ENCODE data around the gene PLSCR4.

The PLSCR4 gene

DNA sequence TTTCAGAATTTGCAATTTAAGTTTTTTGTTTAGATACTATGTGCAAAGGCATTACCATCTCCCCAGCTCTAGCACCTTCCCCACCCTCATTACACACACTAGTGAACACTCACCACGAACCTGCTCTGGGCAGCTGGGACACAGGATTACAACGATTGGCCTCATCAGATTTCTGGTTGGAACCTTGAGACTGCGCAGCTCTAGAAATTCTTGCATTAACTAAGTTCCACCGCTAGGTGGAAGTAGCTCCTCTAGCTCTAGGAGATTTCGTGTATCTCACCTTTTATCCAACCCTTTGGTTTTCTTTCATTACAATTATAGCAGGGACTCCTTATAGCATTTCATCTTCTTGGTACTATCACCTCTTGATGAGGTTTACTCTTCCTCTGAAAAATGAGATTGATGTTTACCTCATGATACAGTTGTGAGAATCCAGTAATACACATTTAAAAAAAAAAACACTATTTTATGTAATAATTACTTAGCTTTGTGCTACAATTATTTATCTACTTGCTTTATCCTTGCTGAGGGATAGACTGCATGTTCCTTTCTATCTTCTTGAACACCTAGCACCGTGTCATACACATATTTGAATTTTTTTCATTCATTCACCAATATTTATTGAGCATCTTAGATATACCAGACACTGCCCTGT, 61.3 kb downstream of the PLSCR4 start:
- no peak for DNase-seq

DNA sequence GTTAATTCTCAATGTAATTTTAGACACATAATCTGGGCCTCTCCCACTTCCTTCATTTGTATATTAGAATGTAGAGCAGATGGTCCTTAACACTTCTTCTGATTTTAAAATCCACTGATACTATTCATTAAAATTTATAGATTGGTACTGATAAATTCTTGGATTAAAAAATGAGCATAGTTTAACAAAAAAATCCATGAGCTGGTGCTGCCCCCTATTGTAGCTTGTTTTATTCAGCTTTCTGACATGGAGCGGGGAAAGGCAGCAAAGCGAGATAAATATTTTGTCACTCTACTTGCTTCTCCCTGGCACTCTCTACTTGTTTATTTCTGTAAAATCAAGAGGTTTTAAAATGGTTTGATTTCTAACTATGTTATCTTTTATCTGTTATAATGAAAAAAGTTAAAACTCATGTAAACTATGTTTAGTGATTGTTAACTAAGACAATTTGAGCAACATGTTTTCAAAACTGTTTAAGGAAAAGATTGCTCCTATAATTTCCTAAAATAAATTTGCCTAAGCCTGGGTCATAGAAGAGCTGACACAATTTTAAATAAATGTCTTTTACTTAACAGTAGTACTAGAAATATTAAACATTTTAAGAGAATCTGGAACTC, 63.5 kb downstream of the PLSCR4 start:
- no peak for DNase-seq

GRCh38 chr3:146184241-146185015, 66.5 kb downstream of the PLSCR4 start:
- DNase-seq: no peak

DNA sequence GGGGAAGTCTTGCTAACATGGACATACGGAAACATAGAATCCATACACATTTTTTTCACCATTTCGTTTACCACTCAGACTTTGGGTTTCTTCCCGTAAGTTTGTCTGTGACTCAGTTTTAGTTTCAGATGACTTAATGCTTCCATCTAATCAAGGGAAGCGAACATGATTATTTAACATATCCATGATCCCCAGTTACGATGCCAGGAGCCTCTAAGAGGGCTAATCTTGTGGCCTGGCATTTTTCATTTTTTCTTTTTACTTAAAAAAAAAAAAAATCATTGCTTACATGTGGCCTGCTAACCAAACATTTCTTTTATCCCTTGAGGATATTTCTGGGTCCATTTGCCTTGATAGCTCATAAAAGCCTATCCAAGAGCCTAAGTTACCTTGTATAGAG, 69.7 kb downstream of the PLSCR4 start:
- no peak for DNase-seq

DNA sequence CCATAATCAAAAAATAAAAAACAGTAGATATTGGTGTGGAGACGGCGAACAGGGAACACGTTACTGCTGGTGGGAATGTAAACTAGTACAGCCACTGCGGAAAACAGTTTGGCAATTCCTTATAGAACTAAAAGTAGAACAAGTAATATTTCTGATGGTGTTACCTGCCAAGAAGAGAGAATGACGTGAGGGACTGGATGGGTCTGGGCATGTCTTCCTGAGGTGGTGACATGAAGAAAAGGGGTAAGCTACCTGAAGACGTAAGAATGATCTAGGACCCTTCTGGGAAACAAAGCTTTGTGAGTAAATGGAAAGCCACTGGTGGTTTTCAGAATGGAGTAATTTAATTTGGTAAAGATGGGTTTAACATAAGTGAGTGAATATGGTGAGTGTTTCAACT, 70.5 kb downstream of the PLSCR4 start:
- no peak for DNase-seq

DNA sequence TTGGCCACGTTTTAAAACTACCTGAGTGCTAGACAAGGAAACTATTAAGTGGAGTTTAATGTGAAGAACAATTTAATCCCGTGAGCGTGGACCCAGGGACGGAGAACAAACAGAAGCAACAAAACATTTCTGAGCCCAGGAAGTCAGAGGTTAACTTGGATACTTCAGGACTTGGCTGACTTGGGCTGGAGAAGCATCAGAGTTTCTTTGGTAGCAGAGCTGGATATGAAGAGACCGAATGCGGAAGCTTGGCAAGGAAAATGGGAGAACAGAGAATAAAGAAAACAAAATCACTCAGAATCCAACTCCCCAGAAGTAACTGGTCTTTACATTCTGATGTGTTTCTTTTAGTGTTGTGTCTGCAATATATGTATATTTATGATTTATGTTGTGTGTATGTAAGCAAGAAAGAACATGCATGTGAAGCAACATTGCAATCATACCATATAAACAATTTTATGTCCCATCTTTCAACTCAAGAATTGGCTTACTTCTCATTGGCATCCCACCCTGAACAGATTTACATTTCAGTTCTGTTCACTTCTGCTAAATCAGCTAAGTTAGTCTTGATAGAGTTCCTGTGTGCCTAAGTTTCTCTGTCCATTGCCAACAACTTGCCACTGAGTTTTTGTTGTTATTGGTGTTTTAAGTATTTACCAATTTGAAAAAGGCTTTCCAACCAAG, 72.8 kb downstream of the PLSCR4 start:
- no peak for DNase-seq

DNA sequence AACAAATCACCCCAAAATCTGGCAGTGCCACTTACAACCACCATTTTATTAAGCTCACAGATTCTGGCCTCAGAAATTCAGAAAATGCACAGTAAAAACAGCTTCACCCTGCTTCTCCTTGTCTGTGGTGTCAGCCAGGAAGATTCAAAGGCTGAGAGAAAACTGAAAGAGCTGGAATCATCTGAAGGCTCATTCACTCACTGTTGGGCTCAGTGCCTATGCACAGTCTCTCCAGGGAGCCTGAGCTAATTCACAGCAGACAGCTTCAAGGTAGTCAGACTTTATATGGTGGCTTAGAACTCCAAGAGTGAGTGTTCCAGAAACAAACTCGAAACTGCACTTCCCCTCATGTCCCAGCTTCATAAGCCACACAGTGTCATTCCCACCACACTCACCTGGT, 73.4 kb downstream of the PLSCR4 start:
- no peak for DNase-seq

GRCh38 chr3:146177072-146177471, 73.8 kb downstream of the PLSCR4 start:
- no peak for DNase-seq

GRCh38 chr3:146172586-146172985, 78.3 kb downstream of the PLSCR4 start:
- DNase-seq: no peak

GRCh38 chr3:146170591-146170990, 80.3 kb downstream of the PLSCR4 start:
- no peak for DNase-seq

GRCh38 chr3:146169891-146170290, 81.0 kb downstream of the PLSCR4 start:
- DNase-seq: no peak

- DNase-seq: no peak
Observed at GRCh38 chr3:146166826-146167225, 84.1 kb downstream of the PLSCR4 start.

GRCh38 chr3:146166415-146166821, 84.5 kb downstream of the PLSCR4 start:
- DNase-seq: no peak

GRCh38 chr3:146165877-146166276, 85.0 kb downstream of the PLSCR4 start:
- DNase-seq: no peak

DNA sequence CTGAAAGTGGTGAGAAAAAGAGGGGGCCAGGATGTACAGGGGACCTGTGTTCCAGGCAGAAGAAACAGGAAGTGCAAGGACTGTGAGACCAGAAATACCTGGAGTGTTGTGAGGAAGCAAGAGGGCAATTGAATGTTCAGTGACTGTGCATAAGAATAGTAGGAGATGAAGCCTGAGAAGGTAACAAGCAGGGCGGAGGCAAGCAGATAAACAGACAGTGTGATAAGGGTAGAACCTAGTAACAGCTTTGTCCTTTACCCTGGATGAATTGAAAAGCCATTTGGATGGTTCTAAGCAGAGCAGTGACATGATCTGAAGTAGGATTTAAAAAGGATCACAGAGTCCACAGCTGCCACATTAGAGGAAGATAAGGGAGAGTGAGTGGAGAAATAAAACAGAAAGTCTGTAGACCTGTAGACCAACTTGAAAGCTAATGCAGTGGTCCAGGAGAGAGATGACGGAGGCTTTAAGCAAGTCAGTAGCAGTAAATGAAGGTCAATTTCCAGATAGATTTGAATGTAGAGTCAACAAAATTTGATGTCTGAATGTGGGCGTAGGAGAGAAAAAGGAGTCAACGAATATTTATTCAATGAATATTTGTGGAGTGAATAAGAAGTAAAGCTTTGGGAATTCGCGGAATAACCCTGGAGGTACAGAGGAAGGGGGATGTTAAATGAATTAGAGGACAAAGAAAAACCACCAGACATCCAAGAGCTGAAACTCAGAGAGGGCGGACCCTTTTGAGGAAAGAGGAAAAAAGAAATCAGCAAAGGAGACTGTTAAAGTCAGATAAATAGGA, 85.7 kb downstream of the PLSCR4 start:
- no peak for DNase-seq

DNA sequence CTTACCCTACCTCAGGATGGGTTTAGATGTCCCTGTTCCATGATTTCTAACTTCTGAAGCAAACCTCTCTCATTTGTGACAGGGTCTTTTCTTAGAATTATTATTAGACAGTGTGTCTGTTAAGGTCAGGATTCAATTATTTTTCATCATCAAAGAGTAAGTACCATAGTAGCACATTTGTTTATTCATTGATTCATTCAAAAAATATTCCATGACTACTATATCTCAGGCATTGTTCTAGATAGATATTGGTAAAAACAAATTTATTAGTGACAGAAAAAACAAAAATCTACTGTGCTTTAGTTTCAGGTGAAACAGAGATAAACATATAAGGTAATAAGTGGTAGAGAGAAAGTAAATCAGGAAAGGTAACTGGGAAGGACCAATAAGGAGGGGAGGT, 86.4 kb downstream of the PLSCR4 start:
- DNase-seq: no peak

- no peak for DNase-seq
Observed at GRCh38 chr3:146164071-146164470, 86.8 kb downstream of the PLSCR4 start.

DNA sequence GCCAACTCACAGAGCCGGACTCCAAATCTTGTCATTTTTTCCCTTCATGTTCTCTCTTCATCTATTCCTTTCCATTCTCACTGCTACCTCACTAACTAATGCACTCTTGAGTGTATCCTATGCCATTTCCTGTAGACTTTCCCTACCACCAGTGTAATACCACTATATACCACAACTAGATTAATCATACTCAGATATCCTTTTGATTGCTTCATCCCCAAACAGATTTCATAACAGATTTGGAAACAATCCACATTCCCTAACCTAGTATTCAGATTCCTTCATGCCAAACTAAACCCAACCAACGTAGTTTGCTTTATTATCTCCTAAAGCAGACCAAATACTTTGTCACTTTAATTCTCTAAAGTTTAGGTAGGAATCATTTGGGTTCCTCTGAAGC, 87.3 kb downstream of the PLSCR4 start:
- no peak for DNase-seq

- DNase-seq: no peak
Observed at GRCh38 chr3:146162561-146162960, 88.3 kb downstream of the PLSCR4 start.

DNA sequence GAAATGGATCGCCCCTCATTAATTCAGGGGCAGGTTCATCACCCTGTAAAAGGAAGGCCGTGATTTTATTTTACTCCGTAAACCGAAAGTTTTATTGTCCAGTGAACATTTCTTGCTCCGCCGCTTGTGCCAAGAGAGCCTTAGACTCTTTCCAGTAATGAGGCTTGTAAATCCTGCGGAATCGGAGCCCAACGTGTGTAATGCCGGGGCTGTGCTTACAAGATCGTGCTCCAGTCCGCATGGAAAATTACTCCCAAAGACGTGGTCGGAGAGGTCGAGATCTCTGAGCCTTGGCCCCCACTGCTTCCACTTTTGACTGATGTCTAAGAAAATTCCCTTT, 89.3 kb downstream of the PLSCR4 start:
- DNase-seq: no peak

DNA sequence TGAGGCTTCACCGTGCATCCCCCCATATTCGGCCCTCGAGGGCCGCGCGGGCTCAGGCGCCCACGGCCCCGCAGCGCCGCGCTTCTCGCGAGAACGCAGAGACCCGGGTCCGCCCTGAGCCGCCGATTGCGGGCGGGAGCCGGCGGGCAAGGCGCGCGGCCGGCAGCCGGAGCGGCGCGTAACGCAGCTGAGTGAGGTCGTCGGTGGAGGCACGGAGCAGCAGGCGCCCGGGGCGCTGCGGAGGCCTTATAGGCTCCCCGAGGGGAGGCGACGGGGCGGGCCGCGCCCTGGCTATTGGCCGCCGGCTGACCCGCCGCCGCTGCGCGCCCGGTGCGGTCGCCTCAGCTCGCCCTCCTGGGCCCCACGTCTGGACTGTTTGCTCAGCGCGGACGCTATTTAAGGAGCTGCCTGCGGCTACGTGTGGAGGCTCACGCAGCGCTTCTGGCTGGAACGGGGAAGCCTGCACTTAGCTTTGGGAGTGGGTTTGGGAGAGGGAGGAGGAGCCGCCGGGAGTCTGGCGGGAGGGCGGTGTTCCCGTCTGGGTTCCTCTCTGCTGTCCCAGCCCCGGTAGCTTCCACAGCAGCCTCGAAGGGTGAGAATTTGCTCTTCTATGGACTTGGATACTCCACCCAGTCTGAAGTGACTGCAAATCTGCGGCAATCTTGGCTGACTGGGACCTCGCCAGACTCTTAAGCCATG, 89.8 kb downstream of the PLSCR4 start, which contains the start of gene PLOD2:
Gene PLOD2, minus strand, starts transcription at position 221 of the 699 bp plus-strand sequence. Its CDS starts 195 bp downstream, at position 26.
- peak; percentile 26 for DNase-seq

- no peak for DNase-seq
Observed at GRCh38 chr3:146160321-146160963, 90.5 kb downstream of the PLSCR4 start.

Measured in NCI-H1417 treated with DMSO at 0.1 percent for 48 hours (cell line).